ENCODE measurements around the gene KRT6C.

GRCh38 chr12:52486166-52487105 lies 12.8 kb upstream of the KRT6C start:
- no peak for TF ChIP-seq CTCF (conservative IDR thresholded peaks at IDR 0.05)
- TF ChIP-seq ZFX (IDR thresholded peaks at IDR 0.05) = no peak

Data from C4-2B (cell line).